DND-41 (cell line): ENCODE data around the gene SMARCD2.
A peak's percentile ranks its signal among the peaks of the same experiment; 100 is the strongest.

ENCODE experiments used
- ATAC-seq: fragments of 200-7000 bp; cut with Tn5 transposase; 3 replicates; pipeline ENCODE4 v1.9.1; 2021; ENCODE audit warnings: low read depth; ENCODE audit not compliant: insufficient read depth
- DNase-seq: peaks from one replicate; pipeline ENCODE4 v3.0.0-alpha.2; 2020
- H2AFZ ChIP-seq: 2 replicates; pipeline ENCODE4 v1.6.0; 2012; ENCODE audit warnings: low read depth, low read length
- H3K27ac ChIP-seq: 2 replicates; pipeline ENCODE4 v1.5.1; 2012; ENCODE audit warnings: low read length, inconsistent platforms
- H3K27me3 ChIP-seq: fragments of 200-600 bp; sonication (generic); 2 replicates; pipeline ENCODE4 v1.6.0; 2012; ENCODE audit warnings: low read length, mild to moderate bottlenecking, inconsistent platforms; ENCODE audit not compliant: insufficient read depth, poor library complexity
- H3K36me3 ChIP-seq: 2 replicates; pipeline ENCODE4 v1.5.1; 2012; ENCODE audit warnings: low read length, inconsistent platforms; ENCODE audit not compliant: insufficient read depth
- H3K4me1 ChIP-seq: 2 replicates; pipeline ENCODE4 v1.5.1; 2012; ENCODE audit warnings: mild to moderate bottlenecking, low read length; ENCODE audit not compliant: insufficient read depth
- H3K4me2 ChIP-seq: 2 replicates; pipeline ENCODE4 v1.6.0; 2012; ENCODE audit warnings: mild to moderate bottlenecking, moderate library complexity, low read length, inconsistent platforms; ENCODE audit not compliant: insufficient read depth
- H3K4me3 ChIP-seq, 2 experiments: fragments of 200-600 bp in 1 of 2; shearing (Covaris generic) in 1 of 2; 2 replicates each; pipeline ENCODE4 v1.5.1; 2012 to 2016; ENCODE audit warnings: inconsistent platforms in 2 of 2, low read length in 2 of 2, mild to moderate bottlenecking in 2 of 2, low read depth in 1 of 2, moderate library complexity in 1 of 2
- H3K79me2 ChIP-seq: 2 replicates; pipeline ENCODE4 v1.6.0; 2012; ENCODE audit warnings: low read length, inconsistent platforms; ENCODE audit not compliant: insufficient read depth
- H3K9ac ChIP-seq: 2 replicates; pipeline ENCODE4 v1.6.0; 2012; ENCODE audit warnings: low read depth, mild to moderate bottlenecking, inconsistent platforms, low read length, moderate library complexity
- H3K9me3 ChIP-seq: 2 replicates; pipeline ENCODE4 v1.5.1; 2012; ENCODE audit warnings: low read length, moderate library complexity, mild to moderate bottlenecking, inconsistent platforms; ENCODE audit not compliant: insufficient read depth, severe bottlenecking
- H4K20me1 ChIP-seq: 2 replicates; pipeline ENCODE4 v1.6.0; 2012; ENCODE audit warnings: low read length; ENCODE audit not compliant: insufficient read depth
- EZH2 ChIP-seq: IDR thresholded peaks from 3 replicates; pipeline ENCODE4 v1.6.1; 2012; ENCODE audit warnings: borderline replicate concordance, low read depth, mild to moderate bottlenecking, moderate library complexity, low read length, inconsistent platforms; ENCODE audit not compliant: severe bottlenecking
- TF ChIP-seq, protein P1 (sequence below): IDR thresholded peaks from 2 replicates; pipeline ENCODE4 v1.5.1; 2012; ENCODE audit warnings: borderline replicate concordance, low read length, moderate library complexity, mild to moderate bottlenecking; ENCODE audit not compliant: poor library complexity, severe bottlenecking; ENCODE audit errors: extremely low read depth

The SMARCD2 gene

DNA sequence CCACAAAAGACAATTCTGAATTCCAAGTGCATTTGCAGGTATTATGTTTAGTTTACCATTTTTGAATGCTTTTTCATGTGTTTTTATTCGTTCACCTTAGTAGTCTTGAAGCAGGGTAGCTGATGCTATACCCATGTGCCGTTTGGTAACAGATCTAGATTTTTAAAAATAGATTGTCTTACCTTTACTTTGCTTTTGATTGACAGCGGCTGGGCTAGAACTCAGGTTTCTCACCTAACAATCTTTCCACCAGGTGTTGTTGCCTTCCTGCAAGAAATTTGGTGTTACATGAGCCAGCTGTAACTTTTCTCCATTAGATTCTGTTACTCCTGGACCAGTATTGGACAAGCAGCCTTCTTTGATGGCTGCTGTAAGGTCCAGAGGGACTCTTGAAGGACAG lies 13.5 kb downstream of the SMARCD2 start:
- Histone ChIP-seq H2AFZ (no peak overlapping the region), H3K79me2 (peaks cover 61% of the 10 kb centered on the region), H3K9me3 (no peaks in the 10 kb centered on the region), H3K4me3 (peak overlapping the region in 1 of 2 experiments; percentile 86; a peak in 2 of 4 replicates), H3K27ac (no peak overlapping the region), H3K4me1 (peaks cover 48% of the 10 kb centered on the region), H3K9ac (peak overlapping the region; percentile 68; the same call in 1 of the 2 replicates), H3K4me2 (peak overlapping the region; percentile 84), H3K36me3 (peaks cover 75% of the 10 kb centered on the region), H4K20me1 (peaks cover 18% of the 10 kb centered on the region), H3K27me3 (no peaks in the 10 kb centered on the region)
- no peak for ATAC-seq
- TF ChIP-seq EZH2, result no peak
- TF ChIP-seq, protein P1, sequence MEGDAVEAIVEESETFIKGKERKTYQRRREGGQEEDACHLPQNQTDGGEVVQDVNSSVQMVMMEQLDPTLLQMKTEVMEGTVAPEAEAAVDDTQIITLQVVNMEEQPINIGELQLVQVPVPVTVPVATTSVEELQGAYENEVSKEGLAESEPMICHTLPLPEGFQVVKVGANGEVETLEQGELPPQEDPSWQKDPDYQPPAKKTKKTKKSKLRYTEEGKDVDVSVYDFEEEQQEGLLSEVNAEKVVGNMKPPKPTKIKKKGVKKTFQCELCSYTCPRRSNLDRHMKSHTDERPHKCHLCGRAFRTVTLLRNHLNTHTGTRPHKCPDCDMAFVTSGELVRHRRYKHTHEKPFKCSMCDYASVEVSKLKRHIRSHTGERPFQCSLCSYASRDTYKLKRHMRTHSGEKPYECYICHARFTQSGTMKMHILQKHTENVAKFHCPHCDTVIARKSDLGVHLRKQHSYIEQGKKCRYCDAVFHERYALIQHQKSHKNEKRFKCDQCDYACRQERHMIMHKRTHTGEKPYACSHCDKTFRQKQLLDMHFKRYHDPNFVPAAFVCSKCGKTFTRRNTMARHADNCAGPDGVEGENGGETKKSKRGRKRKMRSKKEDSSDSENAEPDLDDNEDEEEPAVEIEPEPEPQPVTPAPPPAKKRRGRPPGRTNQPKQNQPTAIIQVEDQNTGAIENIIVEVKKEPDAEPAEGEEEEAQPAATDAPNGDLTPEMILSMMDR, result no peak
- DNase-seq, result no peak

DNA sequence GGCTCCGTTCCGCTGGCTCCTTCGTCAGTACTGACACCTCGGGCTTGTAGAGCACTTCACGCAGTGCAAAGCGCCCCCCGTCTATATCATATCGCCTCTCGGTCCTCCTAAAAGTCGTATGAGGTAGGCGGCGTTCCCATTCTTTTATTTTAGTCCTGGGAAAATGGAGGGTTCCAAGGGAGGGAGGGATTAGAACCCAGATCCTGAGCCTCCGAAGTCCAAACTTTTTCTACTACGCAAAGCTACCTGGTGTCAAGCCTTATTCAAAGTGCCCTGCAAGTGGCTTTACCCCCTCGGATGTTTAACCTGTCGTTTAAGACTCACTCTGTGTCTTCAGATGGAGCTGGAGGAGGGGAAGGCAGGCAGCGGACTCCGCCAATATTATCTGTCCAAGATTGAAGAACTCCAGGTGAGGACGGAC lies 14.7 kb downstream of the SMARCD2 start:
- ATAC-seq (no peak), DNase-seq (no peak)
- Histone ChIP-seq H3K79me2 (peaks cover 61% of the 10 kb centered on the region), H3K27ac (peak overlapping the region; percentile 98), H4K20me1 (peaks cover 12% of the 10 kb centered on the region), H2AFZ (peak overlapping the region; percentile 77), H3K4me3 (peak overlapping the region; percentile 86 to 96), H3K9me3 (no peaks in the 10 kb centered on the region), H3K9ac (peak overlapping the region; percentile 68), H3K4me2 (peak overlapping the region; percentile 84), H3K27me3 (no peaks in the 10 kb centered on the region), H3K4me1 (peaks cover 48% of the 10 kb centered on the region), H3K36me3 (peaks cover 73% of the 10 kb centered on the region)
- TF ChIP-seq EZH2, result no peak
- TF ChIP-seq, protein P1, result no peak

DNA sequence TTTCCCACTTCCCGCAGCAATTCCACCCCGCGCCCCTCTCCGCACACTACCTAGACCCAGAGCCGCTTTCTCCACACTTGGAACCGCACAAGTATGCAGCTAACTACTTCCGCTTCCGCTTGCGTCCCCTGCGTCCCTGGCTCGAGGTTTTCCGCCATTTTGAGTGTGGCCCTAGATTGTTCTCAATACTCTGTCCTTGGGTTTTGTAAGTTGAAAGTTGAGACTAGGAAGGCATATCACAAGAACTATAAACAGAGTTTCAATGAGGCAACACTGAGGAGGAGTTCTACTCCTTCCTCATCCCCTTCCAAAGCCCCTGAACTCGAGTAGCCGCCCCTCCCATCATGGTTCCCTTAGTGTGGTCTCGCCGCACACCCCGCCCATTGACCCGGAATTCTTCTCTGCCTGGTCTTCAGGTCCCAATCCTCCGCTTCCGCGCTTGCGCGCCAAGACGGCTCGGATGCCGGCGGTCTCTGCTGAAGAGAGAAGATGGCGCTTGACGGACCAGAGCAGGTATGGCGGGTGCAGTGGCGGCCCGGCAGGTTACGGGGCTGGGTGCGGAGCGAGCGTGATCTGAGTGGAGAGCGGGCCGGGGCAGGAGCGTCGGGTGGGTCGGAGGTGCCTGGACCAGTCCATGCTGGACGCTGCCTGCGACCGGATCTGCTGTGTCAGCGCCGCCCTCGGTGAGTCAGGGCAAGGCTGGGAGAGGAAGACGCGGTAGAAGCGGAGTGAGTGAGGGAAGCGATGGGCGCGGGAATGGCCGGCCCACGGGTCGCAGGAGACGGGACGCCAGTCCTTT lies 15.3 kb downstream of the SMARCD2 start, which contains the start of the genes FTSJ3 and PSMC5:
Gene FTSJ3 (minus strand): TSS at position 662 of the 799 bp plus-strand sequence. CDS start 761 bp downstream, outside the sequence.
Gene PSMC5 (plus strand): TSS at position 430 of the 799 bp plus-strand sequence. CDS start 60 bp downstream, at position 490.
- Histone ChIP-seq H3K4me1 (peaks cover 48% of the 10 kb centered on the region), H3K27me3 (no peaks in the 10 kb centered on the region)

More for the DNA sequence above, 15.3 kb downstream of the SMARCD2 start, which contains the start of the genes FTSJ3 and PSMC5:
- peak within 1 kb of the TSS; percentile 77 for H2AFZ ChIP-seq
- peaks cover 73% of the 10 kb centered on the region for H3K36me3 ChIP-seq
- H3K9ac ChIP-seq, result peak within 1 kb of the TSS; percentile 68
- DNase-seq (peak; percentile 97), ATAC-seq (peak; percentile 92)
- H4K20me1 ChIP-seq, result peaks cover 12% of the 10 kb centered on the region
- peak within 1 kb of the TSS; percentile 84 for H3K4me2 ChIP-seq
- H3K4me3 ChIP-seq, result peak within 1 kb of the TSS; percentile 86 to 96
- no peaks in the 10 kb centered on the region for H3K9me3 ChIP-seq
- TF ChIP-seq, protein P1, result peak; percentile 76
- TF ChIP-seq EZH2, result no peak
- peak within 1 kb of the TSS; percentile 98 for H3K27ac ChIP-seq
- peaks cover 61% of the 10 kb centered on the region for H3K79me2 ChIP-seq
